Mesendoderm (in vitro differentiated cells): ENCODE measurements around the gene UMPS.
"Not testable (repeated sequence)": the region's sequence is repeated elsewhere in the genome, so short reads cannot be mapped to it uniquely, and the experiment has no call there.

Experiments used
- DNase-seq: peaks from one replicate; pipeline ENCODE4 v3.0.0; 2013
- H2AK5ac ChIP-seq: 2 replicates; pipeline ENCODE4 v1.6.1; 2013; ENCODE audit warnings: low read length, inconsistent platforms
- H2BK120ac ChIP-seq: 2 replicates; pipeline ENCODE4 v1.6.1; 2013; ENCODE audit warnings: low read depth, mild to moderate bottlenecking, low read length, moderate library complexity, mixed read lengths
- H2BK15ac ChIP-seq: replicated peaks from 2 replicates; pipeline ENCODE4 v1.6.1; 2013; ENCODE audit warnings: low read depth, mild to moderate bottlenecking, moderate library complexity
- H2BK5ac ChIP-seq: 2 replicates; pipeline ENCODE4 v1.6.1; 2013; ENCODE audit warnings: low read length, inconsistent platforms
- H3K18ac ChIP-seq: 2 replicates; pipeline ENCODE4 v1.6.1; 2013; ENCODE audit warnings: mild to moderate bottlenecking, low read length, mixed read lengths
- H3K23ac ChIP-seq: one replicate; pipeline ENCODE4 v1.6.1; 2013; ENCODE audit warnings: low read length
- H3K27ac ChIP-seq: 2 replicates; pipeline ENCODE4 v1.5.1; 2013; ENCODE audit warnings: low read depth, mild to moderate bottlenecking, inconsistent platforms, low read length, moderate library complexity
- H3K27me3 ChIP-seq: 2 replicates; pipeline ENCODE4 v1.6.1; 2013; ENCODE audit warnings: low read length, control low read depth, mild to moderate bottlenecking, inconsistent platforms; ENCODE audit not compliant: insufficient read depth, poor library complexity
- H3K36me3 ChIP-seq: 2 replicates; pipeline ENCODE4 v1.6.1; 2013; ENCODE audit warnings: low read length, inconsistent platforms; ENCODE audit not compliant: control insufficient read depth, insufficient read depth
- H3K4ac ChIP-seq: one replicate; pipeline ENCODE4 v1.6.1; 2013; ENCODE audit warnings: low read depth, mild to moderate bottlenecking, low read length, moderate library complexity
- H3K4me1 ChIP-seq: 2 replicates; pipeline ENCODE4 v1.6.1; 2013; ENCODE audit warnings: low read depth, low read length, inconsistent platforms; ENCODE audit not compliant: control insufficient read depth
- H3K4me2 ChIP-seq: 2 replicates; pipeline ENCODE4 v1.6.1; 2013; ENCODE audit warnings: low read length
- H3K4me3 ChIP-seq: 2 replicates; pipeline ENCODE4 v1.5.1; 2013; ENCODE audit warnings: mild to moderate bottlenecking, low read length
- H3K56ac ChIP-seq: one replicate; pipeline ENCODE4 v1.6.1; 2013; ENCODE audit warnings: low read length
- H3K79me1 ChIP-seq: 2 replicates; pipeline ENCODE4 v1.6.1; 2013; ENCODE audit warnings: low read length, inconsistent platforms
- H3K79me2 ChIP-seq: 2 replicates; pipeline ENCODE4 v1.6.1; 2013; ENCODE audit warnings: mild to moderate bottlenecking, low read length; ENCODE audit not compliant: control insufficient read depth, insufficient read depth
- H3K9ac ChIP-seq: 2 replicates; pipeline ENCODE4 v1.6.1; 2013; ENCODE audit warnings: low read length, inconsistent platforms
- H4K5ac ChIP-seq: one replicate; pipeline ENCODE4 v1.6.1; 2013; ENCODE audit warnings: low read length
- H4K8ac ChIP-seq: one replicate; pipeline ENCODE4 v1.6.1; 2013; ENCODE audit warnings: low read depth, mild to moderate bottlenecking, control low read depth, low read length, moderate library complexity
- WGBS: extraction: QIAGEN DNeasy Blood & Tissue Kit; methylation state at CpG from one replicate; pipeline ENCODE4 v1.1.7; 2013; ENCODE audit warnings: low lambda C conversion rate, missing lambda C conversion rate; ENCODE audit not compliant: insufficient coverage; ENCODE audit errors: extremely low coverage; 5-methylcytosine and 5-hydroxymethylcytosine counted together

UMPS gene

GRCh38 chr3:124700880-124701684, 29.2 kb upstream of the UMPS start:
- no peak for DNase-seq
- Histone ChIP-seq H2BK5ac (no peak overlapping the region), H3K27ac (no peak overlapping the region), H3K79me1 (no peaks in the 10 kb centered on the region), H3K79me2 (no peaks in the 10 kb centered on the region), H2BK15ac (no peak overlapping the region), H3K9ac (no peak overlapping the region), H3K27me3 (no peaks in the 10 kb centered on the region), H4K5ac (no peak overlapping the region), H3K36me3 (no peaks in the 10 kb centered on the region), H3K4me1 (no peaks in the 10 kb centered on the region), H3K18ac (no peak overlapping the region), H2BK120ac (no peak overlapping the region), H2AK5ac (no peak overlapping the region), H3K4me3 (no peak overlapping the region), H4K8ac (no peak overlapping the region), H3K23ac (no peak overlapping the region), H3K4me2 (no peak overlapping the region), H3K4ac (no peak overlapping the region), H3K56ac (no peak overlapping the region)
- WGBS, result no CpG with 5 or more reads among the region's 15 CpGs

GRCh38 chr3:124701687-124702086, 28.6 kb upstream of the UMPS start:
- WGBS, result no CpG with 5 or more reads among the region's 4 CpGs
- Histone ChIP-seq H3K4me2 (no peak overlapping the region), H3K56ac (no peak overlapping the region), H3K4me3 (no peak overlapping the region), H2BK120ac (no peak overlapping the region), H3K79me2 (no peaks in the 10 kb centered on the region), H2BK5ac (no peak overlapping the region), H3K27ac (no peak overlapping the region), H3K18ac (no peak overlapping the region), H3K4ac (no peak overlapping the region), H3K27me3 (no peaks in the 10 kb centered on the region), H3K79me1 (no peaks in the 10 kb centered on the region), H4K5ac (no peak overlapping the region), H3K9ac (no peak overlapping the region), H3K4me1 (no peaks in the 10 kb centered on the region), H2AK5ac (no peak overlapping the region), H3K36me3 (no peaks in the 10 kb centered on the region), H2BK15ac (no peak overlapping the region), H4K8ac (no peak overlapping the region), H3K23ac (no peak overlapping the region)
- DNase-seq, result no peak

GRCh38 chr3:124702950-124703349, 27.3 kb upstream of the UMPS start:
- Histone ChIP-seq H3K23ac (no peak overlapping the region), H3K79me2 (no peaks in the 10 kb centered on the region), H3K4me3 (no peak overlapping the region), H3K18ac (no peak overlapping the region), H2BK15ac (no peak overlapping the region), H3K27ac (no peak overlapping the region), H4K8ac (no peak overlapping the region), H4K5ac (no peak overlapping the region), H3K27me3 (no peaks in the 10 kb centered on the region), H3K4me2 (no peak overlapping the region), H3K4me1 (no peaks in the 10 kb centered on the region), H3K9ac (no peak overlapping the region), H2BK120ac (no peak overlapping the region), H2BK5ac (no peak overlapping the region), H3K79me1 (no peaks in the 10 kb centered on the region), H3K36me3 (no peaks in the 10 kb centered on the region), H3K4ac (no peak overlapping the region), H3K56ac (no peak overlapping the region), H2AK5ac (no peak overlapping the region)
- no CpG with 5 or more reads among the region's 7 CpGs for WGBS
- no peak for DNase-seq

GRCh38 chr3:124705552-124705951, 24.7 kb upstream of the UMPS start:
- H3K27me3 ChIP-seq, result no peaks in the 10 kb centered on the region
- H4K5ac ChIP-seq, result no peak overlapping the region
- H3K36me3 ChIP-seq, result no peaks in the 10 kb centered on the region
- no peak overlapping the region for H2BK5ac ChIP-seq
- no peak overlapping the region for H2BK15ac ChIP-seq
- H3K27ac ChIP-seq, result no peak overlapping the region
- H3K79me2 ChIP-seq, result no peaks in the 10 kb centered on the region
- no peak overlapping the region for H3K23ac ChIP-seq
- no peak overlapping the region for H3K18ac ChIP-seq
- no peak overlapping the region for H3K4me2 ChIP-seq
- no peak overlapping the region for H3K9ac ChIP-seq
- no peak overlapping the region for H3K4ac ChIP-seq
- no peak for DNase-seq
- H2AK5ac ChIP-seq, result no peak overlapping the region
- H3K4me1 ChIP-seq, result no peaks in the 10 kb centered on the region
- no peak overlapping the region for H2BK120ac ChIP-seq
- no peak overlapping the region for H4K8ac ChIP-seq
- no peak overlapping the region for H3K4me3 ChIP-seq
- no peak overlapping the region for H3K56ac ChIP-seq
- WGBS, result no CpG with 5 or more reads among the region's 1 CpG
- H3K79me1 ChIP-seq, result no peaks in the 10 kb centered on the region

GRCh38 chr3:124707223-124707622, 23.0 kb upstream of the UMPS start:
- no CpG with 5 or more reads among the region's 2 CpGs for WGBS
- H2BK120ac ChIP-seq, result not testable (repeated sequence)

GRCh38 chr3:124707656-124708062, 22.6 kb upstream of the UMPS start:
- H3K18ac ChIP-seq, result no peak overlapping the region
- no peak overlapping the region for H3K9ac ChIP-seq
- no peak overlapping the region for H2AK5ac ChIP-seq
- no peak overlapping the region for H2BK15ac ChIP-seq
- H4K8ac ChIP-seq, result no peak overlapping the region
- H3K4me2 ChIP-seq, result no peak overlapping the region
- DNase-seq, result peak; percentile 76
- H3K4me1 ChIP-seq, result no peaks in the 10 kb centered on the region
- no peak overlapping the region for H3K56ac ChIP-seq
- WGBS, result no CpG with 5 or more reads among the region's 1 CpG
- H3K4me3 ChIP-seq, result no peak overlapping the region
- H2BK5ac ChIP-seq, result no peak overlapping the region
- H4K5ac ChIP-seq, result no peak overlapping the region
- H3K36me3 ChIP-seq, result no peaks in the 10 kb centered on the region
- no peak overlapping the region for H3K27ac ChIP-seq
- H3K27me3 ChIP-seq, result no peaks in the 10 kb centered on the region
- H3K4ac ChIP-seq, result no peak overlapping the region
- no peak overlapping the region for H2BK120ac ChIP-seq
- H3K23ac ChIP-seq, result no peak overlapping the region
- no peaks in the 10 kb centered on the region for H3K79me2 ChIP-seq
- no peaks in the 10 kb centered on the region for H3K79me1 ChIP-seq

More at GRCh38 chr3:124707223-124707622, 23.0 kb upstream of the UMPS start:
- H3K4ac ChIP-seq, H4K5ac ChIP-seq, H3K27ac ChIP-seq, H3K18ac ChIP-seq, H3K4me2 ChIP-seq, H3K79me1 ChIP-seq, H2BK15ac ChIP-seq, H3K27me3 ChIP-seq, H3K4me1 ChIP-seq, H3K4me3 ChIP-seq, H3K9ac ChIP-seq, H3K56ac ChIP-seq, H3K23ac ChIP-seq, H2BK5ac ChIP-seq, H4K8ac ChIP-seq, H3K36me3 ChIP-seq, H2AK5ac ChIP-seq, H3K79me2 ChIP-seq, DNase-seq: not testable (repeated sequence)
